IPS-NIHi7 (cell line): ENCODE results near the gene FGD6.
"Not testable (repeated sequence)": the region's sequence is repeated elsewhere in the genome, so short reads cannot be mapped to it uniquely, and the experiment has no call there.

Experiments
- DNase-seq: peaks from one replicate; pipeline ENCODE4 v3.0.0; 2012; ENCODE audit warnings: mixed read lengths; ENCODE audit errors: extremely low spot score

Gene FGD6

DNA sequence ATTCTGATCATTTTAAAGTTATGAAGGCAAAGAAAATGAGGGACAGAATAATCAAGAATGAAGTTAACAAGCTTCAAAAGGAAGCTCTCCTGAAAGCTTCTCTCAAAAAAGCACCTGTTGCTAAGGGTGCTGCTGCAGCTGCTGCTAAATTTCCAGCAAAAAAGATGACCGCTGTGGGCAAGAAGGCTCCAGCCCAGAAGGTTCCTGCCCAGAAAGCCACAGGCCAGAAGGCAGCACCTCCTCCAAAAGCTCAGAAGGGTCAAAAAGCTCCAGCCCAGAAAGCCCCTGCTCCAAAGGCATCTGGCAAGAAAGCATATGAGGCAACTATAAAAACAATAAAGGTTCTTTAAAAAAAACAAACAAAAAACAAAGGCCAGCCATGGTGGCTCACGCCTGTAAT is 91.2 kb downstream of the FGD6 start:
- no peak for DNase-seq

DNA sequence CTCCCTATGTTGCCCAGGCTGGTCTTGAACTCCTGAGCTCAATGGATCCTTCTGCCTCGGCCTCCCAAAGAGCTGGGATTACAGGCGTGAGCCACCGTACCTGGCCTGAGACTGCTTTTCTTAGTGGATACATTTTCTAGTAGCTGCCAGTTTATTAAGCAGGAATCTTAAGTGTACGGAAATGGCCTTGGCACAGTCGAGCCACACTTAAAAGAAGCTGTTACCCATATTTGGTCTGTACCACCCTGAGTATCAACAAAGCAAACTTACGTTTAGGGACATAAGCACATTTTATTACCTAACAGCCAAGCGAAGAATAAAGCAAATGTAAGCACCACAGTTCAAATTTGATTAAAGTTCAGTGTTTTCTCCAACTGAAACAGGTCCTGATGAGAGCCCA is 93.2 kb downstream of the FGD6 start:
- DNase-seq, result no peak

DNA sequence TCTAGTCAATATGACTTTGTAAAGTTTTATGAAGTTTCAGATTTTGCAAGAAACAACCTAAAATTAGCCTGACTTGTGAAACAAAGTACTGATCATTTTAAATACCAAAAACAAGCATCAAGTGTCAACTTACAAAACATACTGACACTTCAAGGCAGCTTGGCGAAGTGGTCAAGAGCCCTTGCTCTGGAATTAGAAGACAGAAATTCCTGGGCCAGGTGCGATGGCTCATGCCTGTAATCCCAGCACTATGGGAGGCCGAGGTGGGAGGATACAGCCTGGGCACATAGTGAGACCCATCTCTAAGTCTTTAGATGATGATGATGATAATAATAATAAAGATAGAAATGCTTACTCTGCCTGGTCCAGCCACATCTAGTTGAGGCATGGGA is 98.5 kb downstream of the FGD6 start:
- DNase-seq, result no peak

- no peak for DNase-seq
Measured at GRCh38 chr12:95118138-95118787, 99.0 kb downstream of the FGD6 start.

GRCh38 chr12:95117178-95117599 is 100.1 kb downstream of the FGD6 start:
- peak; percentile 52 for DNase-seq

DNA sequence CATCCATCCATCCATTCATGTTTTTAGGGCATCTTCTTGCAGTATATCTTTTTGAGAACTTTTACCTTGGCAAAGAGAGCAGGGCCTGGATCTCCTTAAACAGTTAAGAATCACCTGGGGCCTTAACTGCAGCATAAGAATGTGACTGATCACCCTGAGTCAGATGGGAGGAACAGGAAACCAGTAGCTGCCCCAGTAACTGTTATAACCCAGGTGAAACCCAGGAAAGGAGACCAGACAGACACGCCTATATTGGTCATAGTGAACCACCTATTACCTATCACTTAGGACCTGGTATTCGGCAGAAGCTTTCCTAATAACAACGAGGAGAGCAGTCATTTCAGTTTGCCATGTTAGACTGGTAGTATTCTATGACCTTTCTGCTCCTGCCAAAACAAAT is 100.5 kb downstream of the FGD6 start:
- DNase-seq, result peak; percentile 21

- no peak for DNase-seq
Measured at GRCh38 chr12:95116341-95116740, 100.9 kb downstream of the FGD6 start.

DNA sequence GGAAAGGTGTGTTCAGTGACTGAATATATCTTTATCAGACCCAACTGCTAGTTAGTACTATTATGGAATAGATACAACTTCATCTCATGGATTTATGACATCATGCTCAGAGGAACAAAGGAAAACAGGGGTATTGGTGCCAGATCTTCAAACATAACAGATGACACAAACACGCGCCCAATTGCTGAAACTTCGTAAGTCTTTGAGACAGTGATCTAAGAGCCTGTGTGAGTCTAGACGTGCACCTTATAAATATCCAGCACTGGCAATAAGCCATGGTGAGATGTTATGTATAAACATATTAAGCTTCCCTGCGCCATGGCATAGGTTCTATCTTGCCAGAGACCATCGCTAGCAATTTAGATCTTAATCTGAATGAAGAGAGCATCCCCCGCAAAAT is 101.6 kb downstream of the FGD6 start:
- DNase-seq, result no peak

DNA sequence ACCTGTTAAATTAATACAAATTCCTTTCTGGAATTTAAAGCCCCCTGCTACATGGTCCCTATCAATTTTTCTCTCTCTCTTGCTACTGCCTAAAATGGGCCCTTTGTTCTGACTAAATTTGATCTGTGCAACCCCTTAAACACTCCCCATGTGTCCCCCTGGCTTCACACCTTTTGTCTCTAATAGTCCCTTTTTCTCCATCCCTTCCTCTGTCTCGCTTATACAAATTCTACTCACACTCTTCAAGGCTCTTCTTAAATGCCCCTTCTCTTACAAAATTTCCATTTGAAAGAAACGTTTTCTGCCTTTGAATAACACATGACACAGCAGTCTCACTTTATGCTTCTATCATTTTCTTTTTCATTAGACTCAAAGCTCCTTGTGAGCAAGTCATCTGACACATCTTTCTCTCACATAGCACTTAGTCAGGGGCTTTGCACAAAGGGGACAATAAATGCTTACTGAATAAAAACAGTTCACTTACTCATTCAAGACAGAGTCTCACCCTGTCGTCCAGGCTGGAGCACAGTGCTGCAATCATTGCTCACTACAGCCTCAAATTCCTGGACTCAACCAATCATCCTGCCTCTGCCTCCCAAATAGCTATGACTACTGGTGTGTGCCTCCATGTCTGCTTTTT is 102.4 kb downstream of the FGD6 start:
- peak; percentile 19 for DNase-seq

DNA sequence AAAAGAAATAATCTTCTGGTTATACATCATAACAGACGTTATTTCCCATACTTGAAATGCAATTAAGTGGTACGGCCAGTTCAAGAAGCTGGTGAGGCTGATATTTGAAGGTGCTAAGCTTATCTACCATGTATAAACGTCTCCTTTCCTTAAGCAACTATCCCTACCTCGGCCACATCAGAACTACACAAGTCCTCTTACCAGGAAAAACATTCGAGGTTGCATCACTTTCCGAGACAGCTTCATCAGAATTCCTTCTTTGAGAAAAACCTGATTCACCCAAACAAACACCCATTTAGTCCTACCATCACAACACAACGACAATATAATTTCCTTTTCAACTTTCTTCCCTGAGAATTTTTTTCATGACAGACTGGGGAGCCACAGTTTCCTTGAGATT is 109.9 kb downstream of the FGD6 start:
- DNase-seq, result no peak

DNA sequence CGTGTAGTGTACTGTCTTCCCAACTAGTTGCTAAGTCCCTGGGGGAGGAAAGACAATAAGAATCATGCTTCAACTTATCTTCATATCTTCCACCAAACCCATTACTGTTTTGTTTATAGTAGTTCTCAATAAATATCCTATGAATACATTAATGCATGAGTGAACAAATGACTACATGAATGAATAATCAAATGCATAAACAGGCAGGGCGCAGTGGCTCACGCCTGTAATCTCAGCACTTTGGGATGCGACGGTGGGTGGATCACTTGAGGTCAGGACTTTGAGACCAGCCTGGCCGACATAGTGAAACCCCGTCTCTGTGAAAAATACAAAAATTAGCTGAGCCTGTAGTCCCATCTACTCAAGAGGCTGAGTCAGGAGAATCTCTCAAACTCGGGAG is 111.7 kb downstream of the FGD6 start:
- no peak for DNase-seq

- DNase-seq, result no peak
Measured at GRCh38 chr12:95104919-95105452, 112.3 kb downstream of the FGD6 start.

DNA sequence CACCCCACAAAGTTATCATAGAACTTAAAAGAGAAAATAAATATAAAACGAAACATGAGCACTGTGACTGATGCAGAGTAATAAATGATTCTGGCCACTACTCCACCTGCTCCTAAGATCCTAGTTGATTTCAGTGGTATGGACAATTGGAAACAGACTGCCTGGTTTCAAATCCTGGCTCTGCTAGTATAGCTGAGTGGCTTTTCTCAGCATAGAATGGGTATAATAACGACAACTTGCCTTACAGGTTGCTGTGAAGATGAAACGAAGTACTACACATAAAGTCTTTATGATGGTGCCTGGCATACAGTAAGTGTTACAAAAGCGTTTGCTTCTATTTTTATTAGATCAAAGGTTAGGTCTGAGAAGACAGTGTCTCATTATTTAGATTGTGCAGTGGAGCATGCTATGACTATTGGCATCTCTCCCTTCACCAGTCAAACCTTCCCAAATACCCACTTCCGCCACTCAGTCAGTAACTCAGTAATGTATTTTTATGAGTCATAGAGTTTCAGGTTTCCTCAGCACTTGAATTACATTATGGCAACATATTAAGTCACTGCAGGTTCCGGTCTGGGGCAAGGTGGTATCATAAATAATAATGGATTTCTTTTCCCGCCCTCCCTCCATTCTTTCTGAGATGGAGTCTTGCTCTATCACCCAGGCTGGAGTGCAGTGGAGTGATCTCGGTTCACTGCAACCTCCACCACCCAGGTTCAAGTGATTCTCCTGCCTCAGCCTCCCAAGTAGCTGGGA is 114.2 kb downstream of the FGD6 start:
- DNase-seq, result no peak

GRCh38 chr12:95101957-95102356 is 115.3 kb downstream of the FGD6 start:
- DNase-seq, result not testable (repeated sequence)

DNA sequence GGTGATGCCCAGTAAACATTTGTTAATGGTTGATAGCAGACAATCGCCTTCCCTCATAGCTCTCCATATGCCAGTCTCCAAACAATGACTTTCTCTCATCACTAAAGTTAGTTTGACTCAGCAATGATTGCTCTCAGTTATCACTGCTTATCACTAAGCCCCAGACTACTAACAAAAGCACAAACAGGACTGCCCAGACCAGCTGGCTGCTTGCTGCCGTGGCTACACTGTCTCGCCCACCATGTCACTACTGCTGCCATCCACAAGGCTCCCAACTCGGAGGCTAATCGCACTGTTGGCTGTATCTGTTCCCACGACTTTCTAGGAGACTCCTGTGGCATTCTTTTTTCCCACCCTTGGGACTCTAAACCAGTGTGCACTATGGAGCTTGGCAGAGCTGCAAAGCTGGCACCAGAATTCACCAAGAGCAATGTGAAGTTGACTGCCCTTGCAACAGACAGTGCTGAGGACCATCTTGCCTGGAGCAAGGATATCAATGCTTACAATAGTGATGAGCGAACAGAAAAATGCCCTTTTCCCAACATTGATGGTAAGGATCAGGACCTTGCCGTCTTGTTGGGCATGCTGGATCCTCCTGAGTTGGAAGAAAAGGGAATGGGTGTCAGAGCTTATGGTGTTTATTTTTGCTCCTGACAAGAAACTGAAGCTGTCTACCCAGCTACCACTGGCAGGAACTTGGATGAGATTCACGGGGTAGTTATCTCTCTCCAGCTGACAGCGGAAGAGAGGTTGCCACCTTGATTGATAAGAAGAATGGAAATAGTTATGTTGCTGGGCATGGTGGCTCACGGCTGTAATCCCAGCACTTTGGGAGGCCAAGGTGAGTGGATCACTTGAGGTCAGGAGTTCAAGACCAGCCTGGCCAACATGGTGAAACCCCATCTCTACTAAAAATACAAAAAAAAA is 116.7 kb downstream of the FGD6 start:
- peak; percentile 15 for DNase-seq

DNA sequence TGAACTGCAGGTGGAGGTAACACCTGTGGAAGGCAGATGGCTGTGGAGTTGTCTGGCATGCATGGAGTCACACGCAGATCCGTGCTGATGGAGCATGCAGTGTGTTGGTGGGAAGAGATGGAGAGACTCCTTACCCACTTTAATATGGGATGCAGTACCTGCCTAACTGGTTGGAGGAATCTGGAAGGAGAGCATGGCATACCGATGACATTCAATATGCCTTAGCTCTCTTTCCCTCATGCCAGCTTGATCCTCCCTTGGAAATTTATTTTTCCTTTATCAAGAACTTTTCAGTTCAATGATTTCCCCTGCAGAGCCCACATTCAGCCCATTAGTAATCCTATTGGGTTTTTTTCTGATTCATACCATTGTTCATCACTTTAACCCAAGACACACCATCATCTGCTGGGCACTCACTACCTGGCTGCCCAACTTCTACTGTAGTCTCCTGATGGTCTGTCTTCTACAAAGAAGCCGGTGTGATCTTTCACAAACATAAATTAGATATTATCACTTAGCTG is 117.9 kb downstream of the FGD6 start:
- DNase-seq, result no peak

GRCh38 chr12:95096852-95097251 is 120.4 kb downstream of the FGD6 start:
- no peak for DNase-seq

DNA sequence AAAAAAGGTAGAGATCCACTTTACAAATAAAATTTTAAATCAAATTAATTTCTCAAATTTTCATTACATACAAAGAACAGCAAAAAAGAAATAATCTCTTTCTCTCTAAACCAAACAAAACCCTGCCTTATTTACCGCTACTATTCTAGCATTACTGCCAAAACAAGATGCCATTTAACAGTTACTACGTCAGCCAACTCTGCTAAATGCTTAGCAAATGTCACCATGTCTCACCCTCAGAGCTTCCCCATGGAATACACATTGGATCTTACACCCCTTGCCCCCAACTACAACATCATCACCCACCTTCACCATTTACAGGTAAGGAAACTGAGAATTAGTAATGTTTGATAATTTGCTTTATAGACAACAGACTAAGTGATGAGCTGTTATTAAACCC is 120.9 kb downstream of the FGD6 start:
- no peak for DNase-seq

DNA sequence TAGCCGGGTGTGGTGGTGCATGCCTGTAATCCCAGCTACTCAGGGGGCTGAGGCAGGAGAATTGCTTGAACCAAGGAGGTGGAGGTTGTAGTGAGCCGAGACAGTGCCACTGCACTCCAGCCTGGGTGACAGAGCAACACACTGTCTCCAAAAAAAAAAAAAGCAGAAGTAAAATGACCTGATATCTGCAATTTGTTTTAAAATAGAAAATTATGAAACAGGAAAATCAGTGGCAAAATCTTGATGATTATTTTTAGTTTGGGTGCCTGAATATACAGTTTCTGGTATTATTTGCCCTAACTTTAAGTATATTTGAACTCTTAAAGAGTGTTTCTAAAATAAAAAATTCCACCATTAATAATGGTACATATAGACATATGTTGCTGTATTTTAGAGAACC is 121.4 kb downstream of the FGD6 start:
- not testable (repeated sequence) for DNase-seq

GRCh38 chr12:95089462-95089861 is 127.8 kb downstream of the FGD6 start:
- no peak for DNase-seq

- no peak for DNase-seq
Measured at GRCh38 chr12:95088379-95088778, 128.9 kb downstream of the FGD6 start.
